HG03439 (cell line): Measurements from ENCODE around the gene TMUB2.
"Not testable (repeated sequence)": the region's sequence is repeated elsewhere in the genome, so short reads cannot be mapped to it uniquely, and the experiment has no call there.

Source experiments
- ATAC-seq: cut with Tn5 transposase; IDR thresholded peaks from one replicate; pipeline ENCODE4 v1.9.1; 2021; ENCODE audit warnings: mild to moderate bottlenecking, moderate library complexity; ENCODE audit not compliant: unreplicated experiment

Gene TMUB2

DNA sequence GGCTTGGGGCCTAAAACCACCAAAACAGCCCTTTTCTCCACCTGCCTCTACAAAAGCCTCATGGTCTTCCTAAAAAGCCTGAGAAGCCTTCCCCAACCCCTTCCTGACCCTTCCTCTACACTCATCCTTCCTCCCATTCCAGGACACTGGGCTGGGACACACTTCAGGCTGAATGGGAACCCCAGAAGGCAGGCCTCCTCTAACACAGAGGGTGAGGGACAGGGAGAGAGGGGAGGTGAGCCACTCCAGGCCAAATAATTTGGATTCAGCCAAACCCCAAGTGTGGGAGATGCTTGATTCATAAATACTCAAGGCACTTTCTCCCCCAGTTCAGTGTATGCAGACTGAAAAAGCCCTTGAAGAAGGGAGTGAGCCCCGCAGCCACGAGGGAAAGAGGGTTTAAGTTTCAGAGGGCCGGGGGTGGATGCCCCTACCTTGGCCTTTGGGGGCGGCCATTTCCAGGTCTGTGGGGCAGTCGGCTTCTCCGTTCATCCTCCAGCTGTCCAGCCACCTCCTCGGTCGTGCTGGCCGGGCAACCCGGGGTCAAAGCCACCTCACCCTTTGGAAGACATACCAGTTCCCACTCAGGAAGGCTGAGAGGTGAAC is 31.1 kb downstream of the TMUB2 start:
- ATAC-seq, result no peak

DNA sequence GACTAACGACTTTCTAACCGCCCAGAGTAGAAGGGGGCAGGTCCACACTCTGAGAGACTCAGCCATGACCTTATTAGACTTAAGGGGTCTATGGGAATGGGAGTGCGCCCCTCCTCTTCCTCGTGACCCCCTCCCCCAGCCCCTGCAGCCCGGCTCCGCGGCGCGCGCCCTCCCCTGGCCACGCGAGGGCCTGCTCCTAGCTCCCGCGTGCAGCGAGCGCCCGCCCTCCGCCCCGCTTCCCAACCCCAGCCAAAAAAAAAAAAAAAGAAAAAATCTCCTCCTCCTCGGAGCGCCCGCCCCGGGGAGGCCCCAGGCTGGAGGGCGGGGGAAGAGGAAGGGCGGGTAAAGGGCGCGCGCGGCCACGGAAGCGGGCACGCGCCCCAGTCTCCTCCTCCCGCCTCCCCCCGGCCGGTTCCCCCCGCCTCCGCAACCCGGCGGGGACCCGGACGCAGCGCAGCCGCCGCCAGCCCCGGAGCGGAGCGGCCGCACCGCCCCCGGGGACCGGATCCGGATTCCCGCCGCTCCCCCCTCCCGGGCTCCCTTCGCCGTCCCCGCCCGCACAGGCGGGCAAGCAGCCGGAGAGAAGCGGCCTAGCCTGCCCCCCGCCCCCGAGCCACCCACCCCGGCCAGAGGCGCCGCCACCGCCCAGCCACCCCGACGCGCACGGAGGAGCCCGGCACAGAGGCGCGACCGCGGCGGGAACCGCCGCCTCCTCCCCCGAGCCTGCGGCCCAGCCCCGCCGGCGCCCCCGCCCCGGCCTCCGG is 31.8 kb downstream of the TMUB2 start:
- ATAC-seq, result peak; percentile 29

DNA sequence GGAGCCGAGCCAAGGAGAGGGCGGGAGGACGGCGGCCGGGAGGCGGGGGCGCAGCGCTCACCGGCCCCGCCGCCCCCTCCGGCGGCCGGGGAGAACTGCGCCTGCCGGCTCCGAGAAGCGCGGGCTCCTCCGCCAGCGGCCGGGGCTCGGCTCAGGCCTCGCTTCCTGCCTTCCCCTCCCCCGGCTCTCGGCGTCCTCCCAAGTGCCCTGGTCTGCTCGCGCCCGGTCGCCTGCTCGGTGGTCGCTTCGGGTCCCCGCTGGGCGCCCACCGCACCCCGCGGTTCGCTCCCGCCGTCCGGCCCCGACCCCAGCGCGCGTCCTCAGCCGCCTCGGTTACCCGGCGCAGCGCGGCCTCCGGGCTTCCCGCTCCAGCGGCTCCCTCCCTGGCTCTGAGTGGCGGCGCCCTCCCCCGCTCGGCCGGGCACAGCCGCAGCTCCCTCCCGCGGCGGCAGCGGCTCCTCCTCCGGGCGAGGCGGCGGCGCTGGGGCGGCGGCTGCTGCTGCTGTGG is 32.4 kb downstream of the TMUB2 start:
- peak; percentile 29 for ATAC-seq

- peak; percentile 3 for ATAC-seq
Observed at GRCh38 chr17:44219616-44220212, 32.9 kb downstream of the TMUB2 start, which contains the start of gene UBTF. Gene UBTF, minus strand, starts transcription at chr17:44219675. Its CDS starts 1,446 bp downstream, at chr17:44218229.

- ATAC-seq, result no peak
Observed at GRCh38 chr17:44220213-44221083, 33.7 kb downstream of the TMUB2 start.

DNA sequence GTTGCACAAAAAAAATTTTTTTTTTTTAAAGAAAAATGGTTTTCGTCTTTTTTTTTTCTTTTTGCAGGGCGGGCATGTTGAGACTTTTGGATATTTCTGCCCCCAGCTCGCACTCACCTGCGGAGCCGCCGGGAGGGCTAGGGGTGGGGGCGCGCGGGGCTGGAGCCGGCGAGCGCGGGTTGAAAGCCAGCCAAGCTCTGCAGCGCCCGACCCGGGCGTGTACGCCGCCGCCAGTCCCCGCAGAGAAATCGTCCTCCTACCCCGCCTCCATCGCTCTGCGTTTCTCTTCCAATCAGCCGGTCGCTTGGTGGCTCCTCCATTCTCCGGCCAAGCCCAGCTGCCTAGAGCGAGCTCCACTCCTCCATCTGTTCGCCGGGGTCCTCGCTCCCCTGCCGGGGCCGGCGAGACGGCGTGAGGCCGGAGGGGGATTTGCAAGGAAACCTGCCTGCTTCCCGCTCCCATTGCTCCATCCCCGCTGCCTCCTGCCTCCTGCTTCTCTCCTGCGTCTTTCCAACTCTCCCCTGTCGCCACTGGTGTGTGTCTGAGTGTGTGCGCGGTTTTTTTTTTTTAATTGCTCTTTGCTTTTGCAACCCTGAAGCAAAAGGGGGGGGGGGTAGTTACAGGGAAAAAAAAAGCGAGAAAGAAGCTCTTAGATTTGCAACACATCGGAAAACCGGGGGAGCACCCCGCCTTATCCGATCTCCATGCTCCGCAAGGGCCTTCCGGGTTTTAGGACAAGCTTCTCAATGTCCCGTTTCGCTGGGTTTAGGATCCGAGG is 34.5 kb downstream of the TMUB2 start:
- no peak for ATAC-seq

GRCh38 chr17:44221862-44222111 is 35.0 kb downstream of the TMUB2 start:
- ATAC-seq, result no peak

- ATAC-seq, result no peak
Observed at GRCh38 chr17:44222112-44222869, 35.5 kb downstream of the TMUB2 start.

GRCh38 chr17:44223541-44224071 is 36.8 kb downstream of the TMUB2 start:
- ATAC-seq, result no peak

DNA sequence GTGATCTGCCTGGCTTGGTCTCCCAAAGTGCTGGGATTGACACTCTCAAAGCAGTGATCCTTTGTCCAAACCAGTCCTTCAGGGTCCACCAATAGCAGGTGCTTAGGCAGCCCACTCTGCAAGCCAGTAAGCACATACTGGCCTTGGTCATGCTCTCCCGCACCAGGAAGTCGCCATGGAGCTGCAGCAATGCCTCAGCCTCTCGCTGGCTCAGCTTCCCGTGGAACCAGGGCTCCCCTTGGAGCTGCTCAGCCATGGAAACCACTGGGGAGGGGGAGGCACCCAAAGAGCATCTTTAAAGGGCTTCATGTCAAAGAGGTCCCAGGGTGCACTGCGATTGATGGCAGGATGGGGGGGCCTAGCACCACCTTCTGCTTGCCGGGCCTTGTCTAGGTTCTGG is 42.3 kb downstream of the TMUB2 start:
- no peak for ATAC-seq

- ATAC-seq, result no peak
Observed at GRCh38 chr17:44230140-44230539, 43.4 kb downstream of the TMUB2 start.

DNA sequence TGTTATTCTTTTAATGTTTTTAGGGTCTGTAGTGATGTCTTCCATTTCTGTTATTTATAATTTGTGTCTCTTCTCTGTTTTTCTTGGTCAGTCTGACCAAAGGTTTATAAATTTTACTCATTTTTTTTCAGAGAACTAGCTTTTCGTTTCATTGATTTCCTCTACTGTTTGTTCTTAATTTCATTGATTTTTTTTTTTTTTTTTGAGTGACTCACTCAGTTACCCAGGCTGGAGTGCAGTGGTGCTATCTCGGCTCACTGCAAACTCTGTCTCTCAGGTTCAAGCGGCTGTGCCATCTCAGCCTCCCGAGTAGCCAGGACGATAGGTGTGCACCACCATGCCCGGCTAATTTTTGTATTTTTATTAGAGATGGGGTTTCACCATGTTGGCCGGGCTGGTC is 45.3 kb downstream of the TMUB2 start:
- no peak for ATAC-seq

GRCh38 chr17:44233582-44233981 is 46.8 kb downstream of the TMUB2 start:
- ATAC-seq, result no peak

- ATAC-seq, result no peak
Observed at GRCh38 chr17:44235583-44235936, 48.8 kb downstream of the TMUB2 start.

DNA sequence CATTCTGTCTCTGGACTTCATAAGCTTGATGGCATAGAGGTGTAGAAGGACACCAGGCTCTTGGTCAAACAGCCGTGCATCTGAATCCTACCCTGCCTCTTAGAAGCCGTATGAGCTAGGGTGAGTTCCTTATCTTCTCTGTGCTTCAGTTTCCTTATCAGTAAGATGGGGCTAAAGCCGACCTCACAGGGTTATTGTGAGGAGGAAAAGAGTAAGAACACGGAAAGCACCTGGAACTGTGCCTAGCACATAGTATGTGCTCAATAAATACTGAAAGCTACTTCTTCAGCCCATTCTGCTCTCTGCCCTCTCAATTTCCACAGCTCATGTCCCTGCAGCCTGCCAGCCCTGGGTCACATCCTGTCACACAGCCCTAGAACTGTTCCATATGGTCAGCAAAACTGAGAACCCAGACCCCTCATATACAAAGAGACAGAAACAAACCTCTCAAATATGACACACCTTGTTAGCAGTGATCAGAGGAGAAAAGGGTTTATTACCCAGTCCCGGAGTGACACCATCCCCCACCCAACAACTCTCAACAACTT is 49.7 kb downstream of the TMUB2 start:
- ATAC-seq, result no peak

DNA sequence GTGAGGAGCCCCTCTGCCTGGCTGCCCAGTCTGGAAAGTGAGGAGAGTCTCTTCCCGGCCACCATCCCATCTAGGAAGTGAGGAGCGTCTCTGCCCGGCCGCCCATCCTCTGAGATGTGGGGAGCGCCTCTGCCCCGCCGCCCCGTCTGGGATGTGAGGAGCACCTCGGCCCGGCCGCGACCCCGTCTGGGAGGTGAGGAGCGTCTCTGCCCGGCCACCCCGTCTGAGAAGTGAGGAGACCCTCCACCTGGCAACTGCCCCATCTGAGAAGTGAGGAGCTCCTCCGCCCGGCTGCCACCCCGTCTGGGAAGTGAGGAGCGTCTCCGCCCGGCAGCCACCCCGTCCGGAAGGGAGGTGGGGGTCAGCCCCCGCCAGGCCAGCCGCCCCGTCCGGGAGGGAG is 51.1 kb downstream of the TMUB2 start:
- ATAC-seq, result not testable (repeated sequence)

GRCh38 chr17:44241106-44241624 is 54.4 kb downstream of the TMUB2 start:
- no peak for ATAC-seq
